ENCODE data around the gene LAPTM4A.
"Not testable (repeated sequence)": the region's sequence is repeated elsewhere in the genome, so short reads cannot be mapped to it uniquely, and the experiment has no call there.

The LAPTM4A gene

DNA sequence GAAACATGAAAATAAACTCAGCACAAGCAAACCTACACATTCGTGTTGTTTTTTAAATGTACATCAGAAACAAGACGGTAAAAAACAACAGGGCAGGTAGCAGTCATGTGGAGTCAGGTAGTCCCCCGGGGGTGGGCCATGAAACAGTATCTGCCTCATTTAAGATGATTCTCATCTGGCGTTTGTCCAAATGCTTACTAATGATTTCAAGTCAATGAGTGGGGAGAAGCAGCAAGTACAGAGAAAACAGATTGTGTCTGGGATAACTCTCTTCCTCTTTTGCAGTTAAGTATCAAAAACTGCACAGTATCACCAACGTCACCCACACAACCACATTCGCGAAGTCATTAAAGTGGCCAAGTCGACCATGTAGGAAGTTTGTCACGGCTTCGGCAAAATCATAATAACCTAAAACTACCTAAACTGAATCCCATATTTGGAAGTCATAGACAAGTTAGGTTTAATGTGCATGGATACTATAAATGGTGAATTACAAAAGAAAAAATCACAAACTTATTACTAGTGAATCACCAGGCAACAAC, 1.3 kb downstream of the LAPTM4A start:
- DNase-seq: no peak

GRCh38 chr2:20049637-20050036, 1.8 kb downstream of the LAPTM4A start:
- DNase-seq: no peak

- DNase-seq: no peak
Observed at GRCh38 chr2:20048488-20049448, 2.7 kb downstream of the LAPTM4A start.

DNA sequence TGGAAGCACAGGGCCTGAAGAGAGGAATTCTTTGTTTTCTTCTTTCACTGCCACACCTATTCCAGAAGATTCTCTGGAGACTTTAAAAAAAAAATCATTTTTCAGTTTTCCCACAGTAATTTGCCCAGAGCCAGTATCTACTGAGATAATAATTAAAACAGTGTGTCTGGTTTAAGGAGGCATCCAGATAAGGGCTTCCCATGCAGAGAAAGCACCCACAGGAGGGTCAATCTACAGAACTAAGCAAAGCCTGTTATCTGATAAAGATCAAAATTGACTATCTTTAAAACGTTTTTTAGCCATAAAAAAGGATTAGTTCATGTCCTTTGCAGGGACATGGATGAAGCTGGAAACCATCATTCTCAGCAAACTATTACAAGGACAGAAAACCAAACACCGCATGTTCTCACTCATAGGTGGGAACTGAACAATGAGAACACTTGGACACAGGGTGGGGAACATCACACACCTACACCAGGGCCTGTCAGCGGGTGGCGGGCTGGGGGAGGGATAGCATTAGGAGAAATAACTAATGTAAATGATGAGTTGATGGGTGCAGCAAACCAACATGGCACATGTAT, 5.6 kb downstream of the LAPTM4A start:
- DNase-seq: not testable (repeated sequence)

DNA sequence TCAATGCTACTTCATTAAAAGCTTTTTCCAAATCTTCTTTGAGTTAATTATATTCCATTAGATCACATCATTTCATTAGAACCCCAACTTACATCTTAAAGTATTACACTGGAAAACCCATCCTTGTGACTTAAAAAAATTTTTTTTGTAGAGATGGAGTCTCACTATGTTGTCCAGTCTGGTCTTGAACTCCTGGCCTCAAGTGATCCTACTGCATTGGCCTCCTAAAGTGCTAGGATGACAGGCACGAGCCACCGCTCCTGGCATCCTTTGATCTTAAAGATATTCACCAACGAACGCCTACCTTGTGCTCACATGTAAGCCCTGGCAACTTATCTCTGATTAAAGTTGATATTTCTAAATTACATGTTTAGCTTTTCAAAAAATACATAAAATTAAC, 6.7 kb downstream of the LAPTM4A start:
- no peak for DNase-seq

DNA sequence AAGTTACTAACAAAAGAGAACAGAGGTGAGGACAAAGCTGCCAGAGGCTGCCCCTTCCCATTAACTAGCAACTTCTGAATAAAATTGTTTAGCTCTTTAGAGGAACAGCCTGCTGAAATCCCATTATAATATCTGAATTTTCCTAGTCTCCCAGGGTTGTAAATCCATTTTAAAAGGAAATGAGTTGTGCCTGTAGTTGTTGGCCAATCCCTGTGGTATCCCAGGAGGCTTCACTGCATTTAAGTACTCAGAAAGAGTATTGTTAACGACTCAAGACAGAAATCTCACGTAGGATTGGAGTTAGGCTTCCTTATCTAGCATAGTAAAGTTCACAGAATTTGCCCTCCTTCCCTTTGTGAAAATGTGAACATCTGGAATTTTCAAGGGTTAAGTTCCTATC, 8.9 kb downstream of the LAPTM4A start:
- DNase-seq: no peak

- DNase-seq: no peak
Observed at GRCh38 chr2:20040489-20041172, 10.8 kb downstream of the LAPTM4A start.

DNA sequence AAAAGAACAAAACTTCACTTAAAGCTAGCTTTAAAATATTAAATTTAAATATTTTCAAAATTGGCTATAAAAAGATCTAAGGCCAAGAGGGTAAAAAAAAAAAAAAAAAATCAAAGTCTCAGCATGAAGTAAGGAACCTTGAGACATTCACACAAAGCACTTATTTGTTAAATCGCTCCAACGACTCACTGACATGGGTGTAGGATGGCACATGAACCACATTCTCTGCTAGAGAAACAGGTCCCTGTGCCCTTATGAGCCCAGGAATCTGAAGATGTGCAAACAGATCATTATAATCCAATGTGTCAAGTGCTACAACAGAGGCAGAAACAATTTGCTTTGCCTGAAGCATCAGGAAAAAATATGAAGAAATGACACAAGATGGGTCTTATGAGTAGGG, 13.8 kb downstream of the LAPTM4A start:
- no peak for DNase-seq

GRCh38 chr2:20035955-20036666, 15.3 kb downstream of the LAPTM4A start:
- DNase-seq: no peak

DNA sequence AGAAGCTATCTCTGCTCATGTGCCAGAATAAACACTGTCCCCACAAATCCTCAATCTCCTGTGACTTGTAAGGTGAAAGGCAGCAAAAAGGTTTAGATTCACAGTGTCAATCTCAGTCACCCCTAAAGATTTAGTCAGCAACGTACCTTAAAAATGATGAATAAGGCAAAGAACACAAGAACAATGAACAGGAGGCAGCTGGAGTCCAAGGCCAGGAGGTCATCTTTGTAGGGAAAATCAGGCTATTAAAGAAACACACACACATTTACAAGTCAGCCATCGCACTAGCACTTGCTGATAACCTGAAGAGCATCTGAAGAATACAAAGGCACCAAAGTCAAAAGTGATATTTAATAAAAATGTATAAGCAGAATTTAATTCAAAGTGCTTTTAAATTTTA, 16.6 kb downstream of the LAPTM4A start:
- DNase-seq: no peak

DNA sequence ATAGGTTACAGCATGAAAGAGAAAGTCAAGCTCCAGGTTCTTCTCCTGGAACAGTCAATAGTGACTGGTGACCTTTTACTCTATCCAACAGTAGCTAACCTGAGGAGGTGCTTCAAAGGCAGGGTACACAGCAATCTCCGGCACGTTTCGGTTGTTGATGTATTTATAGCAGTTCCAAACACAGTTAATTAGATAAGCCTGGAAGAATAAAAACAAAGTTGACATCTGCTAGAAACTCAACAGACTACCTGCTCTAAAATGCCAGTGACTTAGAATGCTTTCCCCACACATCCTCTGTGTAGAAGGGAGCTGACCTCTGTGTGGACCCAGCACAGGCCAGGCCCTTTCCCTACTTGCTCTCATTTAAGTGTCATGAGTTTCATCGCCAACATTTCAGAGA, 17.2 kb downstream of the LAPTM4A start:
- DNase-seq: no peak

DNA sequence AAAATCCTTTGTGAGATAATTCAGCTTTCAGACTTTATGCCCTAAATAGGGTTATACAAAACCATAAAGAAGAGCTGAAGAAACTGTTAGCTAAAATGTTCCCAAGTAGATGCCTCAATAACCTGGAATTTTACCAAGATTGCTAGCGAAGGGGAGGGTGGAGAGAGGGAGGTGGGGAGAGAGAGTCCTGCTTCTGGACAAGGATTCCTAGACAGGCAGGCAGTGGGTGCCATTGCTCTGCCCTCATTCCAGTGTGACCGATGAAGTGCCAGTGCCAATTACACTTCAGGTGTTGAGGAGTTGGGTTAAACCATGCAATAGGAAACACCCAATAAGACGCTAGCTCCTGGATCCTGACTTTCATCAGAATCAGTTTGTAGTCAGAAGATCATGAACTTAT, 18.1 kb downstream of the LAPTM4A start:
- no peak for DNase-seq

DNA sequence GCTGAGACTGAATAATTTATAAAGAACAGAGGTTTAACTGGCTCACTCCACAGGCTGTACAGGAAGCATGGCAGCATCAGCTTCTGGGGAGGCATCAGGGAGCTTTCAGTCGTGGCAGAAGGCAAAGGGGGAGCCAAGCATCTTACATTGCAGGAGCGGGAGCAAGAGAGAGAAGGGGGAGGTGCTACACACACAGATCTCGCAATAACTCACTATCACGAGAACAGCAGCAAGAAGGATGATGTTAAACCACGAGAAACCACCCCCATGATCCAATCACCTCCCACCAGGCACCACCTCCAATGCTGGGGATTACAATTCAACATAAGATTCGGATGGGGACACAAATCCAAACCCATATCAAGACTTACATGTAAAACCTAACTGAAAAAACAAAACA, 21.2 kb downstream of the LAPTM4A start:
- no peak for DNase-seq

GRCh38 chr2:20027705-20028434, 23.6 kb downstream of the LAPTM4A start:
- no peak for DNase-seq

- no peak for DNase-seq
Observed at GRCh38 chr2:20027260-20027677, 24.2 kb downstream of the LAPTM4A start.

DNA sequence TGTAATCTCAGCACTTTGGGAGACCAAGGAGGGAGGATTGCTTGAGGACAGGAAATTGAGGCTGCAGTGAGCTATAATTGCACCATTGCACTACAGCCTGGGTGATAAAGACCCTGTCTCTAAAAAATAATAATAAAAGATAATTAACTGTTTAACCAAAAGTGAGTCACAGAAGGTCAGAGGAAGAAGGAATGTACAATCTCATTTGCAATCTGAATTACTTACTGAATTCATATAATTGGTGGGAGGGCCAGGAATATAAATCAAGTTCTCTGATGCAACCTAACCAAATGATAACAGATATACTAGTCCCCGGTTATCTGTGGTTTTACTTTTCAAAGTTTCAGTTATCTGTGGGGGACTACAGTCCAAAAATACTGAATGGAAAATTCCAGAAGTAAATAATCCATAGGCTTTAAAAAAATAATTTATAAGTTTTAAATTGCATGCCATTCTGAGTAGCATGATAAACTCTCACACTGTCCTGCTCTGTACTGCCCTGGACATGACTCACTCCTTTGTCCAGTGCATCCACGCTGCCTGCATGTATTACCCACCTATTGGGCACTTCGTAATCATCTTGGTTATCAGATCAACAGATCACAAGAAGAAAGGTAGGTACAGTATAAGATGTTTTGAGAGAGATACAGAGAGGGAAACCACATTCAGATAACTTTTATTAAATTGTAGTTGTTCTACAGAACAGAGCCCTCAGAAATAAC, 26.2 kb downstream of the LAPTM4A start:
- no peak for DNase-seq

GRCh38 chr2:20023688-20024087, 27.7 kb downstream of the LAPTM4A start:
- no peak for DNase-seq

DNA sequence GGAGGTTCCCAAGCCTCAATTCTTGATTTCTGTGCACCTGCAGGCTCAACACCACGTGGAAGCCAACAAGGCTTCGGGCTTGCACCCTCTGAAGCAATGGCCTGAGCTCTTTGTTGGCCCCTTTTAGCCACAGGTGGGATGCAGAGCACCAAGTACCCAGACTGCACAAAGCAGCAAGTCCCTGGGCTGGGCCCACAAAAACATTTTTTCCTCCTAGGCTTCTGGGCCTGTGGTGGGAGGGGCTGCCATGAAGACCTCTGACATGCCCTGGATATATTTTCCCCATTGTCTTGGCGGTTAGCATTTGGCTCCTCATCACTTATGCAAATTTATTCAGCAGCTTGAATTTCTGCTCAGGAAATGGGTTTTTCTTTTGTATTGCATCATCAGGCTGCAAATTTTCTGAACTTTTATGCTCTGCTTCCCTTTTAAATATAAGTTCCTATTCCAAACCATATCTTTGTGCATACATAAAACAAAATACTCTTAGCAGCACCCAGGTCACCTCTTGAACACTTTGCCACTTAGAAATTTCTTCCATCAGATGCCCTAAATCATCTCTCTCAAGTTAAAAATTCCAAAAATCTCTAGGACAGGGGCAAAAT, 29.9 kb downstream of the LAPTM4A start:
- DNase-seq: no peak

- no peak for DNase-seq
Observed at GRCh38 chr2:20019747-20020146, 31.7 kb downstream of the LAPTM4A start.

GRCh38 chr2:20018601-20019152, 32.8 kb downstream of the LAPTM4A start:
- no peak for DNase-seq

GRCh38 chr2:20016346-20016745, 35.1 kb downstream of the LAPTM4A start:
- no peak for DNase-seq
